HEK293T (cell line): Measurements from ENCODE around the gene ARID3A.

Experiments
- CTCF ChIA-PET: fragments of 350-600 bp; formaldehyde crosslinking; extraction: SDS; loops from one replicate; lab custom pipeline; 2021; ENCODE audit warnings: antibody characterized with exemption, inconsistent platforms; lab: Yijun Ruan, JAX
- POLR2A ChIA-PET: fragments of 350-600 bp; formaldehyde crosslinking; extraction: SDS; loops from one replicate; lab custom pipeline; 2020; ENCODE audit warnings: antibody characterized with exemption, inconsistent platforms; lab: Yijun Ruan, JAX
- DNase-seq: peaks from one replicate; pipeline ENCODE4 v3.0.0; 2012; ENCODE audit warnings: mixed read lengths; ENCODE audit errors: extremely low spot score
- ARNT ChIP-seq: fragments of 450-650 bp; IDR thresholded peaks from 2 replicates; pipeline ENCODE4 v1.6.1; 2017; ENCODE audit warnings: mild to moderate bottlenecking
- BHLHE40 ChIP-seq: fragments of 450-650 bp; IDR thresholded peaks from 2 replicates; pipeline ENCODE4 v1.6.1; 2016; ENCODE audit warnings: mild to moderate bottlenecking, moderate library complexity, borderline replicate concordance
- CTBP1 ChIP-seq: fragments of 450-650 bp; IDR thresholded peaks from 2 replicates; pipeline ENCODE4 v1.6.1; 2016; ENCODE audit warnings: borderline replicate concordance
- ELF4 ChIP-seq: fragments of 450-650 bp; IDR thresholded peaks from 2 replicates; pipeline ENCODE4 v1.6.1; 2017; ENCODE audit warnings: antibody characterized with exemption
- FOXA1 ChIP-seq: fragments of 450-650 bp; IDR thresholded peaks from 2 replicates; pipeline ENCODE4 v1.6.1; 2016; ENCODE audit warnings: mild to moderate bottlenecking
- FOXK2 ChIP-seq: fragments of 450-650 bp; IDR thresholded peaks from 2 replicates; pipeline ENCODE4 v1.6.1; 2016; ENCODE audit warnings: mild to moderate bottlenecking
- FOXM1 ChIP-seq: fragments of 450-650 bp; IDR thresholded peaks from 2 replicates; pipeline ENCODE4 v1.6.1; 2017; ENCODE audit warnings: mild to moderate bottlenecking, borderline replicate concordance
- HDGF ChIP-seq: fragments of 450-650 bp; IDR thresholded peaks from 2 replicates; pipeline ENCODE4 v1.6.1; 2017; ENCODE audit warnings: antibody characterized with exemption, borderline replicate concordance
- L3MBTL2 ChIP-seq: fragments of 450-650 bp; conservative IDR thresholded peaks from 2 replicates; pipeline ENCODE4 v1.6.1; 2016; ENCODE audit warnings: mild to moderate bottlenecking
- LEF1 ChIP-seq: fragments of 450-650 bp; IDR thresholded peaks from 2 replicates; pipeline ENCODE4 v1.6.1; 2017; ENCODE audit warnings: mild to moderate bottlenecking, borderline replicate concordance
- NFRKB ChIP-seq: fragments of 450-650 bp; IDR thresholded peaks from 2 replicates; pipeline ENCODE4 v1.6.1; 2016; ENCODE audit warnings: mild to moderate bottlenecking, moderate library complexity
- SP1 ChIP-seq: fragments of 450-650 bp; IDR thresholded peaks from 2 replicates; pipeline ENCODE4 v1.6.1; 2017
- SUZ12 ChIP-seq: fragments of 450-650 bp; IDR thresholded peaks from 2 replicates; pipeline ENCODE4 v1.6.1; 2016; ENCODE audit warnings: mild to moderate bottlenecking
- TARDBP ChIP-seq: fragments of 450-650 bp; IDR thresholded peaks from 2 replicates; pipeline ENCODE4 v1.6.1; 2016
- ZNF384 ChIP-seq: fragments of 450-650 bp; IDR thresholded peaks from 2 replicates; pipeline ENCODE4 v1.6.1; 2016
- TF ChIP-seq, protein P1 (sequence below): fragments of 450-650 bp; IDR thresholded peaks from 2 replicates; pipeline ENCODE4 v1.6.1; 2016

Gene ARID3A

DNA sequence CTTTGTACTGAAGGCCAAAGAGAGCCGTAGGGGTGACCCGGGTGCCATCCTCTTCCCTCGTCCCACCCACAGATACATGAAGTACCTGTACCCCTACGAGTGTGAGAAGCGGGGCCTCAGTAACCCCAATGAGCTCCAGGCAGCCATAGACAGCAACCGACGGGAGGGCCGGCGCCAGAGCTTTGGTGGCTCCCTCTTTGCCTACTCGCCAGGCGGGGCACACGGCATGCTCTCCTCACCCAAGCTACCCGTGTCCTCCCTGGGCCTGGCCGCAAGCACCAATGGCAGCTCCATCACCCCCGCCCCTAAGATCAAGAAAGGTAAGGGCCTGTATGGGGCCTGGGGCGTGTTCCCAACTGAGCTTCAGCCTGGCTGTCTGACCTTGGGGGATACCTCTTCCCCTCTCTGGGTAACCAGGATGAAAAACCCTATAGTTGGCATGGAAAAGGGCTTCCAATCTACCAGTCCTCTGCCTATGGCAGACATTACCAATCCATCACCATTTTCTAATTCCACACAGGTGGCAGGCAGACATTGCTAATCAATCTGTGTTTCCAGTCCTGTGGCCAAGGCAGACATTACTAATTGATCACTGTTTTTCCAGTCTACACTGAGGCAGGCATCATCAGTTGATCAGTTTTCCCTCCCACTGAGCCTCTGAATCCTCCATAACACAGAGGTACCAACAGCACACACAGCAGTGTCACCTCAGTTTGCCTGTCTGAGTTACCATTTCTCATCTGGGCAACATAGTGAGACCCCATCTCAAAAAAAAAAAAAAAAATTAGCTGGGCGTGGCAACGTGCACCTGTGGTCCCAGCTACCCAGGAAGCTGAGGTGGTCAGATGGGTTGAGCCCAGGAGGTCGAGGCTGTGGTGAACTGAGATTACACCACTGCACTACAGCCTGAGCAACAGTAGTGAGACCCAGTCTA lies 39.2 kb downstream of the ARID3A start:
- CTCF ChIA-PET: no interaction called here
- POLR2A ChIA-PET: interaction anchor here (0.6 kb wide), 1 partner anchor 20 kb away, joined by 3 read pairs; no protein-coding TSS in a partner anchor
- DNase-seq: no peak
- TF ChIP-seq FOXK2 (no peak), ZNF384 (peak; percentile 53; the same call in 1 of the 2 replicates), ARNT (no peak)
- TF ChIP-seq, protein P1, sequence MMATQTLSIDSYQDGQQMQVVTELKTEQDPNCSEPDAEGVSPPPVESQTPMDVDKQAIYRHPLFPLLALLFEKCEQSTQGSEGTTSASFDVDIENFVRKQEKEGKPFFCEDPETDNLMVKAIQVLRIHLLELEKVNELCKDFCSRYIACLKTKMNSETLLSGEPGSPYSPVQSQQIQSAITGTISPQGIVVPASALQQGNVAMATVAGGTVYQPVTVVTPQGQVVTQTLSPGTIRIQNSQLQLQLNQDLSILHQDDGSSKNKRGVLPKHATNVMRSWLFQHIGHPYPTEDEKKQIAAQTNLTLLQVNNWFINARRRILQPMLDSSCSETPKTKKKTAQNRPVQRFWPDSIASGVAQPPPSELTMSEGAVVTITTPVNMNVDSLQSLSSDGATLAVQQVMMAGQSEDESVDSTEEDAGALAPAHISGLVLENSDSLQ: no peak

DNA sequence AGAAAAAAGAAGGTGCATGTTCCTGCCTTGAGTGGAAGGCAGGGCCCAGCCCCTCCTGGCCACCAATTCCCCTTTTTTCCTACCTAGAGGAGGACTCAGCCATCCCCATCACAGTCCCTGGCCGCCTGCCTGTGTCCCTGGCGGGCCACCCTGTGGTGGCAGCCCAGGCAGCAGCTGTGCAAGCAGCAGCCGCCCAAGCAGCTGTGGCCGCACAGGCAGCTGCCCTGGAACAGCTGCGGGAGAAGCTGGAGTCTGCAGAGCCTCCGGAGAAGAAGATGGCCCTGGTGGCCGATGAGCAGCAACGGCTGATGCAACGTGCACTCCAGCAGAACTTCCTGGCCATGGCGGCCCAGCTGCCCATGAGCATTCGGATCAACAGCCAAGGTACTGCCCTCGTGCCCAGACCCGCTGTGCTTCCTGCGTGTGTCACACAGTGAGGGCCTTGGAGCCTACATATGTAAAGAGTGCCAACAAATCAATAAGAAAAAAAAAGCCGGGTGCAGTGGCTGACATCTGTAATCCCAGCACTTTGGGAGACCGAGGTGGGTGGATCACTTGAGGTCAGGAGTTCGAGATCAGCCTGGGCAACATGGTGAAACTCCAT lies 40.8 kb downstream of the ARID3A start:
- DNase-seq: no peak
- POLR2A ChIA-PET: no interaction called here
- CTCF ChIA-PET: no interaction called here
- TF ChIP-seq SUZ12: no peak
- no peak for TF ChIP-seq BHLHE40
- TF ChIP-seq FOXK2: no peak
- TF ChIP-seq TARDBP: no peak
- TF ChIP-seq FOXM1: no peak
- TF ChIP-seq CTBP1: no peak
- no peak for TF ChIP-seq ELF4
- TF ChIP-seq ARNT: no peak
- no peak for TF ChIP-seq LEF1
- TF ChIP-seq FOXA1: no peak
- TF ChIP-seq HDGF: no peak
- TF ChIP-seq ZNF384: no peak
- TF ChIP-seq SP1: no peak

DNA sequence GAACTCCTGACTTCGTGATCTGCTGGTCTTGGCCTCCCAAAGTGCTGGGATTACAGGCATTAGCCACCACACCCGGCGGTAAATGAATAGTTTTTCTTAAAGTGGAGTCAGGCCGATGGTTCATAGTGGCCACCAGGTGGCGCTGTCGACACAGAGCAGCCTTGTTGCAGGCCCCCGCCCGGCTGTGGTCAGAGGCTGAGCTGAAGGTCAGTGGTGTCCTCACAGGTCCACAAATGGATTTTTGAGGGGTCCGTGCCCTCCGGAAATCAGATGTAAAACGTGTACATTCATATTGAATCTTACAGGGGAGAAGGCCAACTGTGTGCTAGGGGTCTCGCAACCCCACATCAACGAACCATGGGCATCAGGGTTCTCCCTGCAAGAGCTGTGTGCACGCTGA lies 44.9 kb downstream of the ARID3A start:
- CTCF ChIA-PET: interaction anchor here (0.7 to 1.1 kb wide), 2 partner anchors 11 to 42 kb away, joined by 3 to 4 read pairs; no protein-coding TSS in a partner anchor
- TF ChIP-seq ELF4 (no peak), SP1 (no peak), FOXK2 (no peak), BHLHE40 (no peak), HDGF (no peak)
- POLR2A ChIA-PET: no interaction called here
- DNase-seq: peak; percentile 39

DNA sequence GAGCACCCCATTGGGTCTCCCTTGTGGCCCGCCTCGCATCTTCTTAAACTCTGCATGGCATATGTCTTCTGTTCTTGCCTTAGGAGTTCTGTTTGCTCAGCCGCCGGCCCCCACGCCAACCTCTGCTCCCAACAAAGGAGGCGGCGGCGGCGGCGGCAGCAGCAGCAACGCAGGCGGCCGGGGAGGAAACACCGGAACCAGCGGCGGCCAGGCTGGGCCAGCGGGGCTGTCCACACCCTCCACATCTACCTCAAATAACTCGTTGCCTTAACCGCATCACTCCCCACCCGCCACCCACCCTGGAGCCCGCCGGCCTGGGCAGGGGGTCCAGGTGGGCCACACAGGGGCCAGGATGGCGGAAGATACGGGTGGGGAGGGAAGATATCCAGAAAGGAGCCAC lies 46.0 kb downstream of the ARID3A start:
- DNase-seq: no peak
- ChIA-PET CTCF (interaction anchor here (1.1 kb wide), 1 partner anchor 10 kb away, joined by 4 read pairs; no protein-coding TSS in a partner anchor), POLR2A (no interaction called here)
- no peak for TF ChIP-seq HDGF
- no peak for TF ChIP-seq LEF1
- TF ChIP-seq CTBP1: no peak
- no peak for TF ChIP-seq ELF4
- TF ChIP-seq SP1: no peak
- no peak for TF ChIP-seq L3MBTL2
- no peak for TF ChIP-seq ARNT
- no peak for TF ChIP-seq BHLHE40
- no peak for TF ChIP-seq SUZ12
- TF ChIP-seq, protein P1: no peak
- no peak for TF ChIP-seq FOXA1
- no peak for TF ChIP-seq NFRKB
- TF ChIP-seq FOXK2: no peak

DNA sequence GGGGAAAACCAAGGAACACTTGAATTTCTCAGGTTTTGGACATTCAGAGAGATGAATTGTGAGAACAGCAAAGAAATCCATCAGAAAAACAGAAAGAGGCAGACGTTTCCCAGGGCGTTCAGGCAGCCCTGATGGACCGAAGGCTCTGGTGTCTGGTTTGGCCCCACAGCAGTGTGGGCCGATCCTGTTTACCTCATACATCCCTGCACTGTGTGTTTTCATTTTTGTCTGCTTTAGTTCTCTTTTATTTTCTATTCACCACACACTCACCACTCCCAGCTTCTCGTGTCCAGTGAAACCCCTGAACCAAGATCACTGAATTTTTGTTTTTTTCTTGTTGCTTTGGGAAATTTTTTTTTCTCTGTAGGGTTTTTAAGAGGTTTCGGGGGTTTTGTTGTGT lies 46.4 kb downstream of the ARID3A start:
- ChIA-PET CTCF (no interaction called here), POLR2A (no interaction called here)
- TF ChIP-seq FOXK2 (no peak), SUZ12 (no peak), L3MBTL2 (no peak), FOXM1 (no peak), LEF1 (no peak), BHLHE40 (no peak), ZNF384 (no peak), ARNT (no peak), ELF4 (no peak), HDGF (no peak), CTBP1 (no peak), SP1 (no peak), TARDBP (no peak), NFRKB (no peak), FOXA1 (no peak)
- TF ChIP-seq, protein P1: no peak
- DNase-seq: no peak
